ENCODE data around the gene WRAP73. TPM values are rescaled to one million over a fixed set of nuclear protein-coding genes. Genes with fewer than 3 reads are reported as not detected.

WRAP73 gene
- total RNA-seq, 1 donor from 2014 or later, result 19.0 TPM

DNA sequence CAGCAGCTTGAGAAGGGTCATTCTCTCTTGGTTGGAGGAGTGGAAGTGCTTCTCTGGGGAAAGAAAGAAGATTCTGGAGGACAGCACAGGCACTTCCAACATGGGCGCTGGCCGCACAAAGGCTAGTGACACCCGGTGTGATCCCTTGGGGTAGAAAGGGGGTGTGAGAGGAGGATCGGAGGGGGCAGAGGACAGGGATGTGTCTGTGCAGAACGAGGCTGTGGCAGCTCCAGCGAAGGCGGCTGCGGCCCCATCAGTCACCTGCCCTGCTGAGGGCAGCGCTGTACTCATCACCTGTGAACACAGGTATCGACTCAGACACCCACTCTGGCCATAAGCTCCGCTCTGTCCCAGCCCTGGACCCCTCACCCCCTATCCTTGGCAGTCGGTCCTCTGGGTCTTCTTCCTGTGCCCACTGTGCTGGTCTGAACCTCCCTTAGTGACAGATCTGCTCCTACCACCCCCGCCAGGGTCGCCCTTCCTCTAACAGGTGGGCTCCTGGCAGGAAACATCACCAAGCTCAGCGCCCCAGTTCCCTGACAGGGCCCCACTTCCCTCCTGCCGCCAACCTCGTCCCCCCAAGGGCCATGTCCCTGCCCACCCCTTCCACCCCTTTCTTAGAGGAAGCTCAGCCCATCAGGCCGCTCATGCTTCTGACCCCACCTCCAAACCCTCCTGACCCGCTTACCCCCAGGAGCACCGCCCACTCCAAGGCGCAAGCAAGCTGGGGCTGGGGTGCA is 22.5 kb upstream of the WRAP73 start:
- no peaks in the 10 kb centered on the region for H3K36me3 Mint-ChIP-seq (ENCODE audit: low read depth, unreplicated experiment)
- H3K9me3 Mint-ChIP-seq (ENCODE audit: unreplicated experiment), result no peaks in the 10 kb centered on the region
- TF ChIP-seq, protein P1, sequence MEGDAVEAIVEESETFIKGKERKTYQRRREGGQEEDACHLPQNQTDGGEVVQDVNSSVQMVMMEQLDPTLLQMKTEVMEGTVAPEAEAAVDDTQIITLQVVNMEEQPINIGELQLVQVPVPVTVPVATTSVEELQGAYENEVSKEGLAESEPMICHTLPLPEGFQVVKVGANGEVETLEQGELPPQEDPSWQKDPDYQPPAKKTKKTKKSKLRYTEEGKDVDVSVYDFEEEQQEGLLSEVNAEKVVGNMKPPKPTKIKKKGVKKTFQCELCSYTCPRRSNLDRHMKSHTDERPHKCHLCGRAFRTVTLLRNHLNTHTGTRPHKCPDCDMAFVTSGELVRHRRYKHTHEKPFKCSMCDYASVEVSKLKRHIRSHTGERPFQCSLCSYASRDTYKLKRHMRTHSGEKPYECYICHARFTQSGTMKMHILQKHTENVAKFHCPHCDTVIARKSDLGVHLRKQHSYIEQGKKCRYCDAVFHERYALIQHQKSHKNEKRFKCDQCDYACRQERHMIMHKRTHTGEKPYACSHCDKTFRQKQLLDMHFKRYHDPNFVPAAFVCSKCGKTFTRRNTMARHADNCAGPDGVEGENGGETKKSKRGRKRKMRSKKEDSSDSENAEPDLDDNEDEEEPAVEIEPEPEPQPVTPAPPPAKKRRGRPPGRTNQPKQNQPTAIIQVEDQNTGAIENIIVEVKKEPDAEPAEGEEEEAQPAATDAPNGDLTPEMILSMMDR (IDR thresholded peaks at IDR 0.05; ENCODE audit: unreplicated experiment), result no peak
- H3K4me1 Mint-ChIP-seq (ENCODE audit: unreplicated experiment), result peaks cover 9% of the 10 kb centered on the region
- H3K27me3 Mint-ChIP-seq (ENCODE audit: unreplicated experiment), result peaks cover 15% of the 10 kb centered on the region
- H3K4me3 Mint-ChIP-seq (ENCODE audit: unreplicated experiment), result no peak overlapping the region
- no peak for DNase-seq (ENCODE audit: low spot score)
- no peak overlapping the region for H3K27ac Mint-ChIP-seq (ENCODE audit: unreplicated experiment)

DNA sequence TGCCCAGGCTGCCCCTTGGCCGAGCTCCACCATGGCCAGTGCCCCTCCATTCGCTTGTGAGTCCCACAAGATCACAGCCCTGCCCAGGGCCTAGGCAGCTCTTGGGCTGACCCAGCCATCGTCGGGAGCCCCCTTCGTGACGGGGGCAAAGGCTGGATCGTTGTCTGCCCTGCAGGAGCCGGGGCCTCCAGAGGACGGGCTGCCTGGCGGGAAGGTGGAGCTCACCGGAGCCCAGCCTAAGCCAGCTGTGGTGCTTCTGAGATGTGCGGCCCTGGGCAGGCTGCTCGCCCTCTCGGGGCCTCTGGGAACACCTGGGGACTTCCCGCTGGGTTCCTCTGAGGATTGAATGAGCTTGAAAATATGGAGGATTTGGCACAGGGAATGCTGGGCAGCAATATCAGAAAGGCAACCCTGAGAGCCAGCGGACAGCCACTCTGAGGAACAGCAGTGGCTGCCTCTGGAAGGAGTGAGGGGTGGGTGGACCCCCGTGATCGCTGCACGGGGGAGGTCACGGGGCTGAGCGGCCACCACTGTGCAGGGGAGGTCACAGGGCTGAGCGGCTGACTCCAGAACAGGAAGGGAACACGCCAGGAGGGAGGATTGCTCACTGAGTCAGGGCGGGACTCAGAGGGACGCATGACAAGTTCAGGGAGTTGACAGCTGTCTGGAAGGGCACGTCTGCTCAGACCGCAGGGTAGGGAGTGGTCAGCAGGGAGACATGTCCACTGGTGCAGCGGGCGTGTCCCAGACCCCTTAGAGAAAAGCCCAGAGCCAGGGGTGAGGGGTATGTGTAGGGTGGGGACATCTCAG is 21.7 kb upstream of the WRAP73 start:
- TF ChIP-seq, protein P1 (IDR thresholded peaks at IDR 0.05; ENCODE audit: unreplicated experiment), result no peak
- Mint-ChIP-seq H3K4me1 (ENCODE audit: unreplicated experiment) (peaks cover 7% of the 10 kb centered on the region), H3K36me3 (ENCODE audit: low read depth, unreplicated experiment) (no peaks in the 10 kb centered on the region), H3K9me3 (ENCODE audit: unreplicated experiment) (no peaks in the 10 kb centered on the region), H3K4me3 (ENCODE audit: unreplicated experiment) (no peak overlapping the region), H3K27me3 (ENCODE audit: unreplicated experiment) (peaks cover 15% of the 10 kb centered on the region), H3K27ac (ENCODE audit: unreplicated experiment) (no peak overlapping the region)
- no peak for DNase-seq (ENCODE audit: low spot score)

DNA sequence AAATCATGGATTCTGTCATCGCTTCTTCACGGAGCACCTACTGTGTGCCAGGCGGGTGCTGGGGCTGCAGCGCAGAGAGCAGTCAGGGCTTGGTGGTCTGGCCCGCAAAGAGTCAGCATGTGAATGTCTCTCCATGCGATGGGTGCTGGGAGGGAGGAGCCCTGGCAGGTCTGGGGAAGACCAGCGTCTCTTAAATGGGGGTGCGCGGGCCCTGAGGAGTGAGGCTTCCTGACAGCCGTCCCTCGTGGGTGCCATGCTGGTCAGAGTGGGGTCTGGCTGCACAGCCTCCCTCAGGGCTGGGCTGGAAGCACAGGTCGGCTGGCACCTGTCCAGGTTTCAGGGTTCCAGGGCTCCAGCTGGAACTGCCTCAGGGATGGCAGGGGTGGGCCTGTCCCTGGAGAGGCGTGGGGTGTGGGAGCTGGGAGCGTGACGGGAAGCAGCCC is 20.9 kb upstream of the WRAP73 start:
- Mint-ChIP-seq H3K27me3 (ENCODE audit: unreplicated experiment) (peaks cover 15% of the 10 kb centered on the region), H3K9me3 (ENCODE audit: unreplicated experiment) (no peaks in the 10 kb centered on the region), H3K36me3 (ENCODE audit: low read depth, unreplicated experiment) (no peaks in the 10 kb centered on the region), H3K4me1 (ENCODE audit: unreplicated experiment) (peaks cover 7% of the 10 kb centered on the region), H3K4me3 (ENCODE audit: unreplicated experiment) (no peak overlapping the region), H3K27ac (ENCODE audit: unreplicated experiment) (no peak overlapping the region)
- DNase-seq (ENCODE audit: low spot score), result no peak
- TF ChIP-seq, protein P1 (IDR thresholded peaks at IDR 0.05; ENCODE audit: unreplicated experiment), result no peak

- no peaks in the 10 kb centered on the region for H3K9me3 Mint-ChIP-seq (ENCODE audit: unreplicated experiment)
- no peak overlapping the region for H3K4me3 Mint-ChIP-seq (ENCODE audit: unreplicated experiment)
- peaks cover 9% of the 10 kb centered on the region for H3K4me1 Mint-ChIP-seq (ENCODE audit: unreplicated experiment)
- DNase-seq (ENCODE audit: low spot score), result no peak
- TF ChIP-seq, protein P1 (IDR thresholded peaks at IDR 0.05; ENCODE audit: unreplicated experiment), result no peak
- peaks cover 13% of the 10 kb centered on the region for H3K27me3 Mint-ChIP-seq (ENCODE audit: unreplicated experiment)
- no peak overlapping the region for H3K27ac Mint-ChIP-seq (ENCODE audit: unreplicated experiment)
- H3K36me3 Mint-ChIP-seq (ENCODE audit: low read depth, unreplicated experiment), result no peaks in the 10 kb centered on the region
Measured at GRCh38 chr1:3669971-3670431, 20.1 kb upstream of the WRAP73 start.

Data from endothelial cell (in vitro differentiated cells).